22Rv1 (cell line): ENCODE data around the gene BCKDHA.

Experiments used
- ZFX ChIP-seq: fragments of 450-650 bp; IDR thresholded peaks from 2 replicates; pipeline ENCODE4 v1.6.1; 2017; ENCODE audit warnings: antibody characterized with exemption, borderline replicate concordance
- TF ChIP-seq, protein P1 (sequence below): fragments of 450-650 bp; IDR thresholded peaks from 2 replicates; pipeline ENCODE4 v1.5.1; 2017; ENCODE audit warnings: mild to moderate bottlenecking

- TF ChIP-seq, protein P1, sequence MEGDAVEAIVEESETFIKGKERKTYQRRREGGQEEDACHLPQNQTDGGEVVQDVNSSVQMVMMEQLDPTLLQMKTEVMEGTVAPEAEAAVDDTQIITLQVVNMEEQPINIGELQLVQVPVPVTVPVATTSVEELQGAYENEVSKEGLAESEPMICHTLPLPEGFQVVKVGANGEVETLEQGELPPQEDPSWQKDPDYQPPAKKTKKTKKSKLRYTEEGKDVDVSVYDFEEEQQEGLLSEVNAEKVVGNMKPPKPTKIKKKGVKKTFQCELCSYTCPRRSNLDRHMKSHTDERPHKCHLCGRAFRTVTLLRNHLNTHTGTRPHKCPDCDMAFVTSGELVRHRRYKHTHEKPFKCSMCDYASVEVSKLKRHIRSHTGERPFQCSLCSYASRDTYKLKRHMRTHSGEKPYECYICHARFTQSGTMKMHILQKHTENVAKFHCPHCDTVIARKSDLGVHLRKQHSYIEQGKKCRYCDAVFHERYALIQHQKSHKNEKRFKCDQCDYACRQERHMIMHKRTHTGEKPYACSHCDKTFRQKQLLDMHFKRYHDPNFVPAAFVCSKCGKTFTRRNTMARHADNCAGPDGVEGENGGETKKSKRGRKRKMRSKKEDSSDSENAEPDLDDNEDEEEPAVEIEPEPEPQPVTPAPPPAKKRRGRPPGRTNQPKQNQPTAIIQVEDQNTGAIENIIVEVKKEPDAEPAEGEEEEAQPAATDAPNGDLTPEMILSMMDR = no peak
- no peak for TF ChIP-seq ZFX
Measured at GRCh38 chr19:41369769-41370168, 27.8 kb upstream of the BCKDHA start.
